Liver (tissue), 9 donors: ENCODE results near the gene TUBGCP2. TPM values are rescaled to one million over a fixed set of nuclear protein-coding genes. Genes with fewer than 3 reads are reported as not detected.

Experiments
- DNase-seq: peaks from one replicate; pipeline ENCODE4 v3.0.0-alpha.2; 2017; ENCODE audit warnings: low spot score
- H3K27ac ChIP-seq, 2 donors: one replicate each; pipeline ENCODE4 v1.7.0; 2013; ENCODE audit warnings: inconsistent platforms in 2 of 2, low read length in 2 of 2, control low read depth in 1 of 2, low read depth in 1 of 2, mild to moderate bottlenecking in 1 of 2
- H3K27me3 ChIP-seq, 4 donors: one replicate each; pipeline versions ENCODE4 v1.6.1 to v1.7.0; 2013; ENCODE audit warnings: low read length in 3 of 4, inconsistent platforms in 1 of 4, mild to moderate bottlenecking in 1 of 4, moderate library complexity in 1 of 4; ENCODE audit not compliant: control insufficient read depth in 4 of 4, insufficient read depth in 4 of 4
- H3K36me3 ChIP-seq, 4 donors: one replicate each; pipeline versions ENCODE4 v1.6.1 to v1.7.0; 2013; ENCODE audit warnings: low read length in 3 of 4, mild to moderate bottlenecking in 3 of 4, low read depth in 1 of 4, moderate library complexity in 1 of 4; ENCODE audit not compliant: control insufficient read depth in 4 of 4, insufficient read depth in 3 of 4
- H3K4me1 ChIP-seq, 4 donors: one replicate each; pipeline versions ENCODE4 v1.6.1 to v1.7.0; 2013; ENCODE audit warnings: low read length in 3 of 4, mild to moderate bottlenecking in 3 of 4, moderate library complexity in 1 of 4; ENCODE audit not compliant: control insufficient read depth in 4 of 4, insufficient read depth in 4 of 4
- H3K4me3 ChIP-seq, 3 donors: one replicate each; pipeline versions ENCODE4 v1.6.1 to v1.7.0; 2013; ENCODE audit warnings: low read length in 3 of 3, control low read depth in 1 of 3, low read depth in 1 of 3, mild to moderate bottlenecking in 1 of 3
- H3K9ac ChIP-seq, 2 donors: one replicate each; pipeline ENCODE4 v1.7.0; 2013; ENCODE audit warnings: low read length in 2 of 2, mild to moderate bottlenecking in 2 of 2, moderate library complexity in 2 of 2, control low read depth in 1 of 2, low read depth in 1 of 2
- H3K9me3 ChIP-seq, 4 donors: one replicate each; pipeline versions ENCODE4 v1.6.1 to v1.7.0; 2013; ENCODE audit warnings: low read length in 3 of 4; ENCODE audit not compliant: control insufficient read depth in 4 of 4
- CTCF ChIP-seq: fragments of 150-350 bp; IDR thresholded peaks from 2 replicates; pipeline ENCODE4 v1.5.1; 2017; ENCODE audit warnings: improper control_type of control experiment, low read depth, low read length; ENCODE audit not compliant: missing input control
- EGR1 ChIP-seq, 2 donors: IDR thresholded peaks; 2 replicates each; pipeline ENCODE4 v1.6.1; 2016 to 2018; ENCODE audit warnings: antibody characterized with exemption in 2 of 2, low read depth in 2 of 2
- FOXA1 ChIP-seq: IDR thresholded peaks from 2 replicates; pipeline ENCODE4 v1.6.1; 2016; ENCODE audit warnings: antibody characterized with exemption
- FOXA2 ChIP-seq: IDR thresholded peaks from 2 replicates; pipeline ENCODE4 v1.6.1; 2016; ENCODE audit warnings: antibody characterized with exemption
- GABPA ChIP-seq, 2 donors: IDR thresholded peaks in 1 of 2; conservative IDR thresholded peaks in 1 of 2; 2 replicates each; pipeline ENCODE4 v1.6.1; 2016; ENCODE audit warnings: antibody characterized with exemption in 2 of 2, mild to moderate bottlenecking in 1 of 2, moderate library complexity in 1 of 2
- HNF4A ChIP-seq, 2 donors: conservative IDR thresholded peaks; 2 replicates each; pipeline ENCODE4 v1.6.1; 2016; ENCODE audit warnings: antibody characterized with exemption in 2 of 2, mild to moderate bottlenecking in 2 of 2
- HNF4G ChIP-seq: IDR thresholded peaks from 2 replicates; pipeline ENCODE4 v1.6.1; 2016; ENCODE audit warnings: antibody characterized with exemption
- JUND ChIP-seq, 2 donors: IDR thresholded peaks; 2 replicates each; pipeline ENCODE4 v1.6.1; 2016; ENCODE audit warnings: antibody characterized with exemption in 2 of 2
- NR2F2 ChIP-seq: IDR thresholded peaks from 2 replicates; pipeline ENCODE4 v1.6.1; 2016; ENCODE audit warnings: antibody characterized with exemption
- RAD21 ChIP-seq, 2 donors: IDR thresholded peaks; 2 replicates each; pipeline ENCODE4 v1.6.1; 2016; ENCODE audit warnings: antibody characterized with exemption in 2 of 2, mild to moderate bottlenecking in 2 of 2
- REST ChIP-seq: IDR thresholded peaks from 2 replicates; pipeline ENCODE4 v1.6.1; 2016; ENCODE audit warnings: antibody characterized with exemption, mild to moderate bottlenecking
- RXRA ChIP-seq, 2 donors: IDR thresholded peaks; 2 replicates each; pipeline ENCODE4 v1.6.1; 2017 to 2018; ENCODE audit warnings: antibody characterized with exemption in 2 of 2, mild to moderate bottlenecking in 1 of 2
- SP1 ChIP-seq: IDR thresholded peaks from 2 replicates; pipeline ENCODE4 v1.6.1; 2018; ENCODE audit warnings: antibody characterized with exemption, mild to moderate bottlenecking
- TAF1 ChIP-seq: conservative IDR thresholded peaks from 2 replicates; pipeline ENCODE4 v1.6.1; 2016; ENCODE audit warnings: antibody characterized with exemption, mild to moderate bottlenecking
- YY1 ChIP-seq: IDR thresholded peaks from 2 replicates; pipeline ENCODE4 v1.6.1; 2016; ENCODE audit warnings: antibody characterized with exemption, mild to moderate bottlenecking
- WGBS: extraction: QIAGEN DNeasy Blood & Tissue Kit; methylation state at CpG from one replicate; pipeline ENCODE4 v1.1.7; 2013; 5-methylcytosine and 5-hydroxymethylcytosine counted together
- polyA plus RNA-seq, 2 donors: library from polyadenylated mRNA; stranded (reverse) in 1 of 2; unstranded in 1 of 2; fragments of 200-250 nt in 1 of 2; fragments of >200 nt in 1 of 2; fragmentation: Nextera tagmentation in 1 of 2; extraction: Ambion mirVana in 1 of 2; gene quantifications; one replicate each; pipeline versions ENCODE4 v1.2.1 to v1.2.3, GENCODE V29; 2013 to 2015
- total RNA-seq, 2 donors: library from RNA; depleted of rRNA; stranded (reverse); fragments of >200 nt; gene quantifications; one replicate each; pipeline ENCODE4 v1.2.3, GENCODE V29; 2014
- TF ChIP-seq, protein P1 (sequence below): IDR thresholded peaks from 2 replicates; pipeline ENCODE4 v1.6.1; 2016; ENCODE audit warnings: antibody characterized with exemption
- TF ChIP-seq, protein P2 (sequence below): IDR thresholded peaks from 2 replicates; pipeline ENCODE4 v1.6.1; 2016; ENCODE audit warnings: antibody characterized with exemption
- TF ChIP-seq, protein P3 (sequence below): IDR thresholded peaks from 2 replicates; pipeline ENCODE4 v1.6.1; 2016; ENCODE audit warnings: antibody characterized with exemption
- donor health status: healthy.
- donor health status: healthy.
- donor health status: healthy.
- donor health status: healthy.
- donor health status: healthy.

The TUBGCP2 gene
- total and polyA plus RNA-seq, 4 donors: 18.8 to 32.4 (median 27.6) TPM

DNA sequence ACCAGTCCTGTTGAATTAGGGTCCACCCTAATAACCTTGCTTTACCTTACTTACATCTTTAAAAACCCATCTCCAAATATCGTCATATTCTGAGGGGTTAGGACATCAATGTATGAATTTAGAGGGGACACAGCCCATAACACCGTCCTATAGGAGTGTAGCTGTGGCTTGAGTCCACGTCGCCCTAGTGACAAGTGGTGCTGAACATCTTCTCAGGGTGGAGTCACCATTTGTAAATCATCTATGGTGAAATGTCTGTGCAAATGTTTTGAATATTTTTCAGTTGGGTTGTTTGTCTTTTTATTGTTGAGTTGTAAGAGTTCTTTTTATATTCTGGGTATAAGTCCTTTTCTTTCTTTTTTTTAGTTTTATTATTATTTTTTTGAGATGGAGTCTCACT lies 33.3 kb upstream of the TUBGCP2 start:
- 90% methylated on average over 4 of the region's 4 CpGs for WGBS
- H3K36me3 ChIP-seq: no peaks in the 10 kb centered on the region
- H3K4me3 ChIP-seq: no peak overlapping the region
- H3K4me1 ChIP-seq: peaks cover 0 to 8% (median 6%) of the 10 kb centered on the region in 4 donors
- TF ChIP-seq YY1: no peak
- TF ChIP-seq JUND (IDR thresholded peaks at IDR 0.05): no peak
- no peak for TF ChIP-seq SP1
- no peak for TF ChIP-seq HNF4G
- no peak for TF ChIP-seq FOXA1
- no peak for TF ChIP-seq NR2F2
- TF ChIP-seq RXRA (IDR thresholded peaks at IDR 0.05): no peak
- TF ChIP-seq, protein P1, sequence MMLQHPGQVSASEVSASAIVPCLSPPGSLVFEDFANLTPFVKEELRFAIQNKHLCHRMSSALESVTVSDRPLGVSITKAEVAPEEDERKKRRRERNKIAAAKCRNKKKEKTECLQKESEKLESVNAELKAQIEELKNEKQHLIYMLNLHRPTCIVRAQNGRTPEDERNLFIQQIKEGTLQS: no peak
- no peak for TF ChIP-seq GABPA (IDR thresholded peaks at IDR 0.05 in 1 of 2, conservative IDR thresholded peaks at IDR 0.05 in 1 of 2)
- no peak for TF ChIP-seq RAD21 (IDR thresholded peaks at IDR 0.05)
- no peak for TF ChIP-seq EGR1 (IDR thresholded peaks at IDR 0.05; ENCODE audit: low read depth in 2 of 2)
- TF ChIP-seq CTCF: no peak
- no peak for TF ChIP-seq TAF1
- TF ChIP-seq, protein P2, sequence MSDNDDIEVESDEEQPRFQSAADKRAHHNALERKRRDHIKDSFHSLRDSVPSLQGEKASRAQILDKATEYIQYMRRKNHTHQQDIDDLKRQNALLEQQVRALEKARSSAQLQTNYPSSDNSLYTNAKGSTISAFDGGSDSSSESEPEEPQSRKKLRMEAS: no peak
- TF ChIP-seq FOXA2: no peak
- TF ChIP-seq, protein P3, sequence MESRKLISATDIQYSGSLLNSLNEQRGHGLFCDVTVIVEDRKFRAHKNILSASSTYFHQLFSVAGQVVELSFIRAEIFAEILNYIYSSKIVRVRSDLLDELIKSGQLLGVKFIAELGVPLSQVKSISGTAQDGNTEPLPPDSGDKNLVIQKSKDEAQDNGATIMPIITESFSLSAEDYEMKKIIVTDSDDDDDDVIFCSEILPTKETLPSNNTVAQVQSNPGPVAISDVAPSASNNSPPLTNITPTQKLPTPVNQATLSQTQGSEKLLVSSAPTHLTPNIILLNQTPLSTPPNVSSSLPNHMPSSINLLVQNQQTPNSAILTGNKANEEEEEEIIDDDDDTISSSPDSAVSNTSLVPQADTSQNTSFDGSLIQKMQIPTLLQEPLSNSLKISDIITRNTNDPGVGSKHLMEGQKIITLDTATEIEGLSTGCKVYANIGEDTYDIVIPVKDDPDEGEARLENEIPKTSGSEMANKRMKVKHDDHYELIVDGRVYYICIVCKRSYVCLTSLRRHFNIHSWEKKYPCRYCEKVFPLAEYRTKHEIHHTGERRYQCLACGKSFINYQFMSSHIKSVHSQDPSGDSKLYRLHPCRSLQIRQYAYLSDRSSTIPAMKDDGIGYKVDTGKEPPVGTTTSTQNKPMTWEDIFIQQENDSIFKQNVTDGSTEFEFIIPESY: no peak
- H3K27ac ChIP-seq: no peak overlapping the region
- DNase-seq: no peak
- H3K27me3 ChIP-seq: peaks cover 0 to 12% (median 2%) of the 10 kb centered on the region in 4 donors
- no peak overlapping the region for H3K9ac ChIP-seq
- no peaks in the 10 kb centered on the region for H3K9me3 ChIP-seq

DNA sequence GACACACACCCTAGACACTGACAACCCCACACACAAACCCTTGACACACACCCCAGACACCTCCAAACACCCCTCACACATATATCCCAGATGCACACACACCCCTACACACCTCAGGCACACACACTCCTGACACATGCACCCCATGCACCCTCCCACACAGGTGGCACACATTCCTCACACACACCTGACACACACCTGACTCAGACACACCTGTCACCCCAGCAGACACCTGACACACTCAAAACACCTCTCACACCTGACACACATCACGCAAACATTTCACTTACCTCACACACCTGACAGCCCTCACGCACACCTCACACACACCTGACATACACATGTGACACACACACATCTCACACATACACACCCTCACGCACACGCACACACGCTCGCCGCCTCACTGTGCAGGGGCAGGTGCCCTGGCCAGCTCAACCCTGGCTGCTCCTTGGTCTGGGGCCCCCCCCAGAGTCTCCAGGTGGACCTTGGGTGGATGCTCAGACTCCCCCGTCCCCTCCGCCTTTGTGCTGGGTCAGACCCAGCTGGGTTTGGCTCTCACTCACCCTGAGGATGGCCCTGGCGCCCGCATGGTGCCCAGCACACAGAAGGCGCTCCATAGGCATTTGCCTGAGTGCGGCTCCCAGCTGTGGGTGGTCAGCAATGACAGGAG lies 31.2 kb upstream of the TUBGCP2 start:
- Histone ChIP-seq H3K27ac (no peak overlapping the region), H3K27me3 (peaks cover 0 to 14% (median 8%) of the 10 kb centered on the region in 4 donors), H3K9me3 (no peaks in the 10 kb centered on the region), H3K4me3 (no peak overlapping the region), H3K36me3 (no peaks in the 10 kb centered on the region), H3K9ac (no peak overlapping the region), H3K4me1 (peaks cover 0 to 16% (median 12%) of the 10 kb centered on the region in 4 donors)
- WGBS: 88% methylated on average over 13 of the region's 13 CpGs
- DNase-seq: no peak
- TF ChIP-seq, protein P2: no peak
- TF ChIP-seq SP1 (no peak), YY1 (no peak), JUND (IDR thresholded peaks at IDR 0.05) (no peak), REST (no peak), GABPA (IDR thresholded peaks at IDR 0.05 in 1 of 2, conservative IDR thresholded peaks at IDR 0.05 in 1 of 2) (no peak), NR2F2 (no peak), RXRA (IDR thresholded peaks at IDR 0.05) (no peak), HNF4A (conservative IDR thresholded peaks at IDR 0.05) (no peak), RAD21 (IDR thresholded peaks at IDR 0.05) (no peak), FOXA2 (no peak), FOXA1 (no peak), HNF4G (no peak), EGR1 (IDR thresholded peaks at IDR 0.05; ENCODE audit: low read depth in 2 of 2) (no peak)
- TF ChIP-seq, protein P1: no peak
- TF ChIP-seq, protein P3: no peak
